GM19193 (cell line): ENCODE results near the gene CDH4.

Experiments
- POLR2A ChIP-seq: IDR thresholded peaks from 4 replicates; pipeline ENCODE4 v1.6.1; 2011; ENCODE audit not compliant: insufficient read depth, insufficient read length; ENCODE audit errors: extremely low read depth

CDH4 gene

GRCh38 chr20:61925555-61926252 is 673.6 kb downstream of the CDH4 start:
- no peak for TF ChIP-seq POLR2A

- no peak for TF ChIP-seq POLR2A
Observed at GRCh38 chr20:61926253-61926613, 674.2 kb downstream of the CDH4 start.

DNA sequence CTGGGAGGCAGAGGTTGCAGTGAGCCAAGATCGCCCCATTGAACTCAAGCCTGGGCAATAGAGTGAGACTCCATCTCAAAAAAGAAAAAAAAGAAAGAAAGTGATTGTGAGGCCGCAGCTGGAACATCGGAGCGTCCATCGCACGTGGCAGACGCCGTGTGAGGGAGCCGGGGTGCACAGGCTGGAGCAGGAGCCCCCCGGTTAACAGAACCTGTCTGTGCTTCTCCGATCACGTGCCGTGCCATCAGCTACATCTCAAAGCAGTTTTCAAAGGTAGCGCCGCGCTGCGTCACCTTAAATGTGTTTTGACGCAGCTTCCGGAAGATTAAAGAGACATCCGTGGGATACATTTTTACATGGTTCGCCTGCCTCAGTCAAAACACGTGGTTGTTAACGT is 674.7 kb downstream of the CDH4 start:
- no peak for TF ChIP-seq POLR2A

DNA sequence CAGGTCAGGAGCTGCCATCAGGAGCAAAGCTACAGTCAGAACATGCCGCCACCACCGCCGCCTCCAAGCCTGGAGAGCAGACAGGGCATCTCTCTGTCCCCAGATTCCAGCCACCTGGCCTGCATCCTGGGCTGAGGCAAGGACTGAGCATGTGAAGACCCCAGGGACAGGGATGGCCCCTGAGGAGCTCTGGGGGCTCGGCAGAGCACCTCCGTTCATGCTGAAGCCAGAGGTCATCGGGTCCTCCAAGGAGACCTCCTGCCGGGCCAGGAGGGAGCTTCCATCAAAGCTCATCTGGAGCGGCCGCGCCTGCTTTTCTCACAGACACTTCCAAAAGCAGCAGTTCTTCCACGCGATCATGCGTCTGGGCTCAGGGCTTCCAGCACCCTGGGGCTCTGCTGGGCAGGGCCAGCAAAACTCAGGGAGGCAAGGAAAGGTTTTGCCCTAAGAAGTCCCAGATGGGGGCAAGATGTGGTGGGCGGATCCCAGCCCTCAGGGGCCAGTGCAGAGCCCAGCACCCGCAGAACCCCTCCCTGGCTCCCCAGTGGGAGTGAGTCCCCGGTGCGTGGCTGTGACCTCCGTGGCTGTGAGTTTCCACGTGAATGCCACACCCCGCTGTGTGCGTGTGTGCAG is 675.2 kb downstream of the CDH4 start:
- TF ChIP-seq POLR2A: no peak

DNA sequence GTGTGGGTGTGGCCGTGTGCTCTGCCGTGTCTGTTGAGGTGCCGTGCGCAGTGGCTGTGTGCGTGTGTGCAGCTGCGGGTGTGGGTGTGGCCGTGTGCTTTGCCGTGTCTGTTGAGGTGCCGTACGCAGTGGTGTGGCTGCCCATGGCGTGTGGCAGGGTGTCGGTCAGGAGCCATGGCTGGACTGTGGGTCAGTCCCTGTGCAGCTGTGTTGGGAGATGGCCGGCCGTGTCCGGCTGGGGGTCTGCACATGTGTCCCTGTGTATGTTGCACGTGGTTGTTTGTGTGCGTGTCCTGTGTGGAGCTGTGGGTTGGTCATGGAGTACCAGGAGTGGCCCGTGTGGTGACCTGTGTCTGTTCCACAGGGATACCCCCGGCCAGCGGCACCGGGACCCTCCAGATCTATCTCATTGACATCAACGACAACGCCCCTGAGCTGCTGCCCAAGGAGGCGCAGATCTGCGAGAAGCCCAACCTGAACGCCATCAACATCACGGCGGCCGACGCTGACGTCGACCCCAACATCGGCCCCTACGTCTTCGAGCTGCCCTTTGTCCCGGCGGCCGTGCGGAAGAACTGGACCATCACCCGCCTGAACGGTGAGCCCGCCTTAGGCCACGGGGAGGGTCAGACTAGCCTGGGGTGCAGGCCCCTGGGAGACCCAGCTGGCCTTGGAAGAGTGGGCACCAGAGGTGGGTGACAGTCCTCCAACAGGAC is 675.9 kb downstream of the CDH4 start:
- TF ChIP-seq POLR2A: no peak

GRCh38 chr20:61929561-61929960 is 677.5 kb downstream of the CDH4 start:
- TF ChIP-seq POLR2A: no peak

GRCh38 chr20:61929971-61930666 is 678.1 kb downstream of the CDH4 start:
- TF ChIP-seq POLR2A: no peak

DNA sequence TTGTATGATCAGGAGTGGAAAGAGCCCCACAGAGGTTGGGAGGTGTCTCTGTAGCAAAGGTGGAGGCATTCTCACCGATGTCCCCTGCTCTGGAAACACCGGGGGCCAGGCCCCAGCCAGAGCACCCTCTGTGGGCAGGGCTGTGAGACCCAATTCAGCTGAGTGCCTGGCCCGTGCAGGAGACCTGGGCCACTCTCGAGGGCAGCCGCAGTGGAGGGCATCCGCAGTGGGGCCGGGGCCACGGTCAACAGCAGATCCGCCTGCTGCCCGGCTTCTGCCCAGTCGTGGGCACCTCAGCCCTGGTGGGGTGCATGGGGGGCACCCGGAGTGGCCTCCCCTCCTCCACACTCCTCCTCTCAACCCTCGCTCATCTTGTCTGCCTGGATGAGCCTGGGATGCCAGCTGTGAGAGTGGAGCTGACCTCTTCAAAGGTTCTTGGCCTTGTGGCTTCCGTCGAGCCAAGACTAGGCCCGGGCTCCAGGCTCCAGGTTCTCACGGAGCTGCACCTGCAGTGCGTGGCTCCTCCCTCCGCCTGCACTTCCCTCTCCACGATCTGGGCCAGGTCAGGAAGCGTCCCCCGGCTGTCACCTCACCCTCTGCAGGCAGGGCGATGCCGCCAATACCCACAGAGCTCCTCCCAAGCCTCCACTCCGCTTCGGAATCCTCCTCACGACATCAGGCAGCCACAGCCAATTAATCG is 678.9 kb downstream of the CDH4 start:
- TF ChIP-seq POLR2A: no peak

- no peak for TF ChIP-seq POLR2A
Observed at GRCh38 chr20:61931476-61932198, 679.6 kb downstream of the CDH4 start.

GRCh38 chr20:61932199-61932592 is 680.1 kb downstream of the CDH4 start:
- TF ChIP-seq POLR2A: no peak

DNA sequence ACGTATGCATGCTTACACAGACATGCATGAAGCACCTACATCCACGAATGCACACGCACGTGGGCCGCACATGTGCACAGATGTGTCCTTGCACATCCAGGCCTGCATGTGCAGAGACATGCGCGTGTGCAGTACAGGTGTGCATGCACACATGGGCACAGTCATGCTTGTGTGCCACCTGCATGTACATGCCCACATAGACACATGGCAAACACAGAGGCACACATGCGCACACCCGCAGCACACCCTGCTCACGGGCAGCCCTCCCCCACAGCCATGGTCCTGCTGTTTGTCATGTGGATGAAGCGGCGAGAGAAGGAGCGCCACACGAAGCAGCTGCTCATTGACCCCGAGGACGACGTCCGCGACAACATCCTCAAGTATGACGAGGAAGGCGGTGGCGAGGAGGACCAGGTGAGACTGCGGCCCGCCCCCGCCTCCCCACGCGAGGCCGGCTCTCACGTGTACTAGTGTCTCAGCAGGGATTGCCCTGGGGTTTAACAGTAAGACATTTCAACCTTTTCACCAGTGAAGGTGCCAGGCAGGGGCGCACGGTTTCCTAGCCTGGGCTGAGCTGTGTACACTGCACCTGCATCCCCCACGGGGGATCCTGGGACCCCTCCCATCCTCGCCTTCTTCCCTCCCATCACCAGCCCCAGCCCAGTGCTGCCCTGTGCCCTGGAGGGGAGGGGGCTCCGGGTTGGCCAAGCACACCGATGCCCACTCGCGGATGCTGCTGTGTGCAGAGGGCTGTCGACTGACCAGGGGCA is 680.8 kb downstream of the CDH4 start:
- no peak for TF ChIP-seq POLR2A

- TF ChIP-seq POLR2A: no peak
Observed at GRCh38 chr20:61933481-61933950, 681.5 kb downstream of the CDH4 start.

- TF ChIP-seq POLR2A: no peak
Observed at GRCh38 chr20:61933951-61934715, 682.1 kb downstream of the CDH4 start.
